Measurements from ENCODE around the gene MSH4.
"Not testable (repeated sequence)": the region's sequence is repeated elsewhere in the genome, so short reads cannot be mapped to it uniquely, and the experiment has no call there.

The MSH4 gene

GRCh38 chr1:75795703-75796193 is 934 bp upstream of the MSH4 start:
- no peak for DNase-seq (ENCODE audit: low read depth in 2 of 2, low spot score in 1 of 2)

- DNase-seq (ENCODE audit: low read depth in 2 of 2, low spot score in 1 of 2): no peak
Measured at GRCh38 chr1:75797273-75797588, 549 bp downstream of the MSH4 start.

- no peak for DNase-seq (ENCODE audit: low read depth in 2 of 2, low spot score in 1 of 2)
Measured at GRCh38 chr1:75797606-75798216, 1.0 kb downstream of the MSH4 start.

GRCh38 chr1:75801480-75801879 is 4.8 kb downstream of the MSH4 start:
- not testable (repeated sequence) for DNase-seq (ENCODE audit: low read depth in 2 of 2, low spot score in 1 of 2)

- DNase-seq (ENCODE audit: low read depth in 2 of 2, low spot score in 1 of 2): no peak
Measured at GRCh38 chr1:75808921-75809320, 12.2 kb downstream of the MSH4 start.

GRCh38 chr1:75810113-75810512 is 13.4 kb downstream of the MSH4 start:
- not testable (repeated sequence) for DNase-seq (ENCODE audit: low read depth in 2 of 2, low spot score in 1 of 2)

GRCh38 chr1:75811211-75811981 is 14.7 kb downstream of the MSH4 start:
- no peak for DNase-seq (ENCODE audit: low read depth in 2 of 2, low spot score in 1 of 2)

- DNase-seq (ENCODE audit: low read depth in 2 of 2, low spot score in 1 of 2): no peak
Measured at GRCh38 chr1:75812065-75812464, 15.4 kb downstream of the MSH4 start.

GRCh38 chr1:75823596-75823995 is 26.9 kb downstream of the MSH4 start:
- DNase-seq (ENCODE audit: low read depth in 2 of 2, low spot score in 1 of 2): not testable (repeated sequence)

GRCh38 chr1:75836528-75837100 is 39.9 kb downstream of the MSH4 start:
- DNase-seq (ENCODE audit: low read depth in 2 of 2, low spot score in 1 of 2): no peak

- DNase-seq (ENCODE audit: low read depth in 2 of 2, low spot score in 1 of 2): no peak
Measured at GRCh38 chr1:75838079-75838478, 41.4 kb downstream of the MSH4 start.

- no peak for DNase-seq (ENCODE audit: low read depth in 2 of 2, low spot score in 1 of 2)
Measured at GRCh38 chr1:75841421-75841820, 44.7 kb downstream of the MSH4 start.

- DNase-seq (ENCODE audit: low read depth in 2 of 2, low spot score in 1 of 2): no peak
Measured at GRCh38 chr1:75845576-75845975, 48.9 kb downstream of the MSH4 start.

GRCh38 chr1:75855010-75855409 is 58.3 kb downstream of the MSH4 start:
- DNase-seq (ENCODE audit: low read depth in 2 of 2, low spot score in 1 of 2): no peak

GRCh38 chr1:75855734-75856133 is 59.1 kb downstream of the MSH4 start:
- no peak for DNase-seq (ENCODE audit: low read depth in 2 of 2, low spot score in 1 of 2)

GRCh38 chr1:75861831-75862230 is 65.1 kb downstream of the MSH4 start:
- no peak for DNase-seq (ENCODE audit: low read depth in 2 of 2, low spot score in 1 of 2)

GRCh38 chr1:75870951-75871350 is 74.3 kb downstream of the MSH4 start:
- no peak for DNase-seq (ENCODE audit: low read depth in 2 of 2, low spot score in 1 of 2)

GRCh38 chr1:75879985-75880384 is 83.3 kb downstream of the MSH4 start:
- DNase-seq (ENCODE audit: low read depth in 2 of 2, low spot score in 1 of 2): no peak

GRCh38 chr1:75884437-75884836 is 87.8 kb downstream of the MSH4 start:
- no peak for DNase-seq (ENCODE audit: low read depth in 2 of 2, low spot score in 1 of 2)

- DNase-seq (ENCODE audit: low read depth in 2 of 2, low spot score in 1 of 2): no peak
Measured at GRCh38 chr1:75901371-75901770, 104.7 kb downstream of the MSH4 start.

GRCh38 chr1:75908717-75909152 is 112.1 kb downstream of the MSH4 start:
- no peak for DNase-seq (ENCODE audit: low read depth in 2 of 2, low spot score in 1 of 2)

GRCh38 chr1:75916834-75917233 is 120.2 kb downstream of the MSH4 start:
- DNase-seq (ENCODE audit: low read depth in 2 of 2, low spot score in 1 of 2): no peak

Data from stimulated activated CD8-positive, alpha-beta memory T cell treated with anti-CD3 and anti-CD28 coated beads, Interleukin-4, amount 100 ng/mL, for 4 hours (primary cell).